ENCODE results near the gene SULT1B1. TPM values are rescaled to one million over a fixed set of nuclear protein-coding genes. Genes with fewer than 3 reads are reported as not detected.
A peak's percentile ranks its signal among the peaks of the same experiment; 100 is the strongest.

The SULT1B1 gene
- total and polyA plus RNA-seq, 2 donors (not counting 3 experiments of a cell fraction or from before 2014, with no cell fraction given) = 45.0 to 59.5 TPM

DNA sequence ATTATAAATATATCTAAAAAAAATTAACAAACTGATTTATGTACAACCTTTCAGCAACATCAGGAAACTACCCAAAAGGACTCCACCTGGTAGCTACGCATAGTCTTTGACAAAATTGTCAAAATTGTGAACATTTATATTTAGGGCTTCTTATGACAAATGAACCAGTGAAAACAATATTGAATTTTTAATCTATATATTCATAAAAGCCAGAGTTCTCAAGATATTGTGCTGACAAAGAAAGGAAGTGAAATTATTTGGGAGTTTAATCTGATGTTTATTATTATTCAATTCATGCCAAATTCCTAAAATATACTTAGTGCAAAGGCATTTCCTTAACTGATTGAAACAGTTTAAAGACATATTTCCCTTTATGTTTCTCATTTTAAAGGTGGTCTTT is 5.3 kb upstream of the SULT1B1 start:
- BruUV-seq (replicated peaks) = no TSS peak

More for the DNA sequence above, 5.3 kb upstream of the SULT1B1 start:
- Histone ChIP-seq H2AFZ (ENCODE audit: low read depth, low read length) (no peak overlapping the region), H3K36me3 (ENCODE audit: control insufficient read depth in 2 of 2, extremely low read depth in 1 of 2, insufficient read depth in 2 of 2, low read length in 2 of 2) (no peaks in the 10 kb centered on the region), H3K4me2 (ENCODE audit: insufficient read depth, low read length) (peak overlapping the region; percentile 63), H4K20me1 (replicated peaks; ENCODE audit: control insufficient read depth, extremely low read depth, insufficient read depth, low read length) (no peaks in the 10 kb centered on the region), H3K79me2 (ENCODE audit: control insufficient read depth, insufficient read depth, low read length) (no peaks in the 10 kb centered on the region), H3K9me1 (replicated peaks; ENCODE audit: control insufficient read depth, extremely low read depth, insufficient read depth, low read length) (no peaks in the 10 kb centered on the region), H3K4me3 (replicated peaks in 1 of 3; ENCODE audit: insufficient read depth in 1 of 3, low read depth in 1 of 3, low read length in 3 of 3) (no peak overlapping the region), H3K4me1 (ENCODE audit: control insufficient read depth, extremely low read depth, insufficient read depth, low read length) (peaks cover 43% of the 10 kb centered on the region), H3K27ac (ENCODE audit: insufficient read depth, low read depth, low read length) (peak overlapping the region; percentile 73), H3K9me3 (replicated peaks; ENCODE audit: control insufficient read depth, insufficient read depth, low read length) (no peaks in the 10 kb centered on the region), H3K9ac (replicated peaks; ENCODE audit: extremely low read depth, insufficient read depth, low read length) (peak overlapping the region; percentile 64), H3K27me3 (ENCODE audit: control insufficient read depth in 2 of 2, insufficient read depth in 2 of 2, low read length in 2 of 2) (no peaks in the 10 kb centered on the region)
- intact Hi-C loops (cut with micrococcal nuclease) = loop anchor here (1.0 kb wide), 3 partner anchors 8 to 39 kb away; no protein-coding TSS in a partner anchor
- CTCF ChIA-PET = interaction anchor here (0.7 to 3.5 kb wide), 10 partner anchors 13 to 418 kb away, joined by 3 to 16 read pairs (median 6); no protein-coding TSS in a partner anchor
- dilution Hi-C loops (cut with MboI; ENCODE audit: extremely low pct_ligation_motif_present, low sequenced_read_pairs) = no loop called here
- POLR2A ChIA-PET = interaction anchor here (0.9 to 1.3 kb wide), 3 partner anchors 9 to 38 kb away, joined by 3 to 4 read pairs (median 3); no protein-coding TSS in a partner anchor
- FAIRE-seq (peak; percentile 71), DNase-seq (ENCODE audit: low read depth, low spot score) (peak; percentile 73)
- TF ChIP-seq GATA2 (IDR thresholded peaks at IDR 0.05; ENCODE audit: insufficient read depth, insufficient read length, low read depth, low read length) (no peak), MYC (IDR thresholded peaks at IDR 0.05; ENCODE audit: low read depth, low read length) (no peak), JUN (IDR thresholded peaks at IDR 0.05; ENCODE audit: borderline replicate concordance, insufficient read depth, insufficient read length, low read depth) (peak; percentile 27), FOS (IDR thresholded peaks at IDR 0.05; ENCODE audit: borderline replicate concordance, insufficient read depth, low read length) (peak; percentile 6), EZH2 (IDR thresholded peaks at IDR 0.05; ENCODE audit: borderline replicate concordance, low read depth, low read length, severe bottlenecking) (no peak), POLR2A (IDR thresholded peaks at IDR 0.05; ENCODE audit: low read depth, low read length) (no peak), POLR2AphosphoS5 (IDR thresholded peaks at IDR 0.05; ENCODE audit: insufficient read depth, low read depth, low read length) (no peak)
- TF ChIP-seq, protein P1, sequence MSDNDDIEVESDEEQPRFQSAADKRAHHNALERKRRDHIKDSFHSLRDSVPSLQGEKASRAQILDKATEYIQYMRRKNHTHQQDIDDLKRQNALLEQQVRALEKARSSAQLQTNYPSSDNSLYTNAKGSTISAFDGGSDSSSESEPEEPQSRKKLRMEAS (IDR thresholded peaks at IDR 0.05; ENCODE audit: insufficient read depth, insufficient read length) = no peak
- TF ChIP-seq, protein P2, sequence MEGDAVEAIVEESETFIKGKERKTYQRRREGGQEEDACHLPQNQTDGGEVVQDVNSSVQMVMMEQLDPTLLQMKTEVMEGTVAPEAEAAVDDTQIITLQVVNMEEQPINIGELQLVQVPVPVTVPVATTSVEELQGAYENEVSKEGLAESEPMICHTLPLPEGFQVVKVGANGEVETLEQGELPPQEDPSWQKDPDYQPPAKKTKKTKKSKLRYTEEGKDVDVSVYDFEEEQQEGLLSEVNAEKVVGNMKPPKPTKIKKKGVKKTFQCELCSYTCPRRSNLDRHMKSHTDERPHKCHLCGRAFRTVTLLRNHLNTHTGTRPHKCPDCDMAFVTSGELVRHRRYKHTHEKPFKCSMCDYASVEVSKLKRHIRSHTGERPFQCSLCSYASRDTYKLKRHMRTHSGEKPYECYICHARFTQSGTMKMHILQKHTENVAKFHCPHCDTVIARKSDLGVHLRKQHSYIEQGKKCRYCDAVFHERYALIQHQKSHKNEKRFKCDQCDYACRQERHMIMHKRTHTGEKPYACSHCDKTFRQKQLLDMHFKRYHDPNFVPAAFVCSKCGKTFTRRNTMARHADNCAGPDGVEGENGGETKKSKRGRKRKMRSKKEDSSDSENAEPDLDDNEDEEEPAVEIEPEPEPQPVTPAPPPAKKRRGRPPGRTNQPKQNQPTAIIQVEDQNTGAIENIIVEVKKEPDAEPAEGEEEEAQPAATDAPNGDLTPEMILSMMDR (IDR thresholded peaks at IDR 0.05; ENCODE audit: extremely low read depth in 1 of 2, insufficient read depth in 1 of 2, low read depth in 1 of 2, low read length in 2 of 2) = no peak

Data from endothelial cell of umbilical vein (primary cell).